HG03457 (cell line): Measurements from ENCODE around the gene ERCC1.
A peak's percentile ranks its signal among the peaks of the same experiment; 100 is the strongest.

Source experiments
- ATAC-seq: cut with Tn5 transposase; IDR thresholded peaks from one replicate; pipeline ENCODE4 v1.9.1; 2021; ENCODE audit warnings: moderate number of reproducible peaks; ENCODE audit not compliant: unreplicated experiment

ERCC1 gene

DNA sequence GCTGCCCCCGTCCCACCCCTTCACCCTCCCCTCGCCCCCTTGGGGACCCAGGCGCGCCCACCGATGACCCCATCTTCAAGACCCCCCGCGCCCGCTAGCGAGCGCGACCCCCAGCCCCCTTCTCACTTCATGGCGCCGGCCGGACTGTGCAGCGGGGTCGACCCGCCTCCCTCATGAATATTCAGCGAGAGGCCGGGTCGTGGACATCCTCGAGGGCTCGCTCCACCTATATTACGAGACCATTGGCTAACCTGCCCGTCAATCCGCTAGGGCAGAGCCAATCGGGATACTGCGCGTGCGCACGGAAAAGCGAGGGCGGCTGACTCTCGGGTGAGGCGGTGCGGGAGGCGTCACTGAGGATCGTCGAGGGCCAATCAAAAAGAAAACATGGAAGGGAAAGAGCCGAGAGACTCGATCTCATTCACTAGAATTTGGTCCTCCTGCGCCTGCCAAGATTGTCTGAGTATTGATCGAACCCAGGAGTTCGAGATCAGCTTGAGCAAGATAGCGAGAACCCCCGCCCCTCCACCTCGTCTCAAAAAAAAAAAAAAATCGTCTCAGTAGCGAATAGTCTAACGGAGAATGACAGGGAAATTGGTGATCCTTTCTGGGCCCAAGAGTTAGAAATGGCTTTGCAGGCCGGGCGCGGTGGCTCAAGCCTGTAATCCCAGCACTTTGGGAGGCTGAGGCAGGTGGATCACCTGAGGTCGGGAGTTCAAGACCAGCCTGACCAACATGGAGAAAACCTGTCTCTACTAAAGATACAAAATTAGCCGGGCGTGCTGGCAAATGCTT, 53.1 kb downstream of the ERCC1 start, which contains the start of gene ERCC2:
ERCC2 (minus strand) TSS at position 164 of the 795 bp plus-strand sequence; CDS start at position 131, 33 bp downstream.
- ATAC-seq = peak; percentile 84

- ATAC-seq = no peak
Measured at GRCh38 chr19:45368737-45369340, 54.9 kb downstream of the ERCC1 start.

DNA sequence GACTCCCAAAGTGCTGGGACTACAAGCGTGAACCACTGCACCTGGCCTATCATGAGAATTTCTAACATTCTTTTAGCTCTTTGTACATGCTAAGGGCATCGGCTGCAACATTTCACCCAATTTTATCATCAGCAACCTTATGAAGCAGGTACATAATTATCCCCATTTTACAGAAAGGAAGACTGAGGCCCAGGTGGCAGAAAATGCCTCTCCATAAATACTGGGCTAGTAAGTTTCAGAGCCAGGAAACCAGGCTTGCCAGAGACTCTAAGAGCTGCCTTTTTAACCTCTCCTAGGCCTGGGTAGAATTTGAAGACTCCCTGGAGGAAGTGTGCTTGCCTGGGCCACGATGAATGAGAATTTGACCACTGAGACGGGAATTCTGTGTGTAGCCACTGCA, 55.6 kb downstream of the ERCC1 start:
- no peak for ATAC-seq

DNA sequence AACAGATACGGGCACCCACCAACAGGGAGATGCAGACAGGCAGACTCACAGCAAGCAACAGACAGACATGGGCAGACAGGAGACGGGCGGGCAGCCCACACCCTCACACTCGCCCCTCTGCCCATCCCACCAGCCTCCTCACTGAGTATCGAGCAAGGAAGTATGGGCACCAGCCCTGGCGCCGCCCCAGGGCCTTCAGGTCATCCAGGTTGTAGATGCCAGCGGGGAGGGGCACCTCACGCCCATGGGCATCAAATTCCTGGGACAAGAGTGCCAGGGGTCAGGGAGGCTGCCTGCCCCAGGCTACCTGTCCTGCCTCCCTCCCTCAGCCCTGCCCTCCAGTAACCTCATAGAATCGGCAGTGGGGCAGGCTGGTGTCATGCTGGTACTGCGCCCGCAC, 59.0 kb downstream of the ERCC1 start:
- no peak for ATAC-seq

DNA sequence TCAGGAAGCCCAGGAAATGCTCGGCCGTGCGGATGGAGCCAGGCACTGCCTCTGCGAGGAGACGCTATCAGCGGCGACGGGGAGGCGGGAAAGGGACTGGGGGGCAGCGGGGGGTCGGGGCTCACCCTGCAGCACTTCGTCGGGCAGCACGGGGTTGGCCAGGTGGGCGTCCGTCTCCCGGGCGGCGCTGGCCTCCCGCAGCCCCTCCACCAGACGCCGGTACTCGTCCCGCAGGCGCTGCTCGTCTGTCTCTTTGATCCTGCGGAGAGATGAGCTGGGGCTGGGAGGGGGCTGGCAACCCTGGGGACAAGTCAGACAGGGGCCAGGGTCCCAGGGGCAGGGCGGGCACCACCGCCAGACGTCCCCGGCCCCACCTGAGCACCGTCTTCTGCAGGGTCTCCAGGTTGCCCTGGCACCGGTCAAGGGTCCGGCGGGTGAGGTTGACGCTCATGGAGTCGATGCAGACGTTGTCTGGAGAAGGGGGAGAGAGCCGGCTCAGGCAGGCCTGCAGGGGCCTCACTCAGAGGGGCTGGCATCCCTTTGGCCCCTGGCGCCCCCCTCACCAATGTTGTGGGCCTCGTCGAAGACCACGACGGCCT, 59.8 kb downstream of the ERCC1 start:
- ATAC-seq = no peak

DNA sequence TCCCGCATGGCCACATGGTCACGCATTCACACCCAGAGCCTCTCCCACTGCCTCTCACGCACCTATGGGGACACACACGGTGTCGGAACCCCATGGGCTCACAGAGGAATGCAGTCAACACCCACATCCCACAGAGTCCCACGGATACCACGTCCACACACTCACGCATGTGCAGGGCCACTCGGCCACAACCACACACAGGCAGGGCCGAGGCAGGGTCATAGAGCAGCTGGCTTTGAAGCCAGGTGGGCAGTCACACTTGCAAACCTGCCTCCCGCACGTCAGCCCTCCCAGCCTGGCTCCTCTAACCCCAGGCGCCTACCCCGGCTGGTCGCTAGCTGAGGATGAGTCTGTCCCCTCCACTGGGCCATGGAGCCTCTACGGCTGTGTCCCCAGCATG, 61.4 kb downstream of the ERCC1 start:
- no peak for ATAC-seq

GRCh38 chr19:45361608-45362007, 62.1 kb downstream of the ERCC1 start:
- no peak for ATAC-seq

DNA sequence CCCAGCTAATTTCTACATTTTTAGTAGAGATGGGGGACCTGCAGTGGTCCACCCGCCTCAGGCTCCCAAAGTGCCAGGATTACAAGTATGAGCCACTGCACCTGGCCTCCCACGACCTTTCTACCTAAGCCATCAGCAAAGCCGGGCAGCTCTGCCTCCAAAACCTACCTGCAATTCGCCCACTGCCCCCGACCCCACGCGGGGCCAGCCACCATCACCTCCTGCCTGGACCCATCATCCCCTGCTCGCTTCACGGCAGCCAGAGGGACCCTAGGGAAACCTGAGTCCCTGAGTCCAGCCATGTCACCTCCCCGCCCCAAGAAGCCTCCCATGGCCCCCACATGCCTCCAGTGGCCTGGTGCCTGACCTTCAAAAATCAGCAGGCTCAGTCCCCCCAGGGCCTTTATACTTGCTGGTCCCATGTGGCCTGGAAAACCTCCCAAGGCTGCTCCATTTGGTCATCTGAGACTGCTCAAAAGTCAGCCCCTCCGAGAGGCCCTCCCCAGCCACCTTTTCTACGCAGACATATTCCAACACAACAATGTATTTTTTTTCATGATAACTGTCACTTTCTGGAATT, 65.4 kb downstream of the ERCC1 start:
- ATAC-seq = no peak

DNA sequence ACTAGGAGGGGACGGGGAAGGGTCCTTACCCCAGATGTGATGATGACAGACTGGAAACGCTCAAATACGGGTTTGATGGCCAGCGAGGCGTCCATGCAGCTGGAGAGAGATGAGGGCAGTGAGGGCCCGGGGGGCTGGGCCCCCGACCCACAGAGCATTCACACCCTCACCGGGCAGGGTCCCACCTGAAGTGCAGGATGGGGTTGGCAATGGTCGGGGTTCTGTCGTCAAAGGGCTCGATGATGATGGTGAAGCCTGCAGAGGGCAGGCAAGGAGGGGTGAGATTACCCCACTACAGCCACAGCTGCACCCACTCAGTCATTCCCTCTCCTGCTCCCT, 66.3 kb downstream of the ERCC1 start:
- no peak for ATAC-seq
